ENCODE data around the gene NRP1.

The NRP1 gene

GRCh38 chr10:33215635-33216034 lies 118.8 kb downstream of the NRP1 start:
- Mint-ChIP-seq H3K27me3 (no peaks in the 10 kb centered on the region), H3K4me1 (ENCODE audit: low read depth) (no peaks in the 10 kb centered on the region), H3K27ac (no peak overlapping the region), H3K9me3 (no peaks in the 10 kb centered on the region), H3K4me3 (no peak overlapping the region), H3K36me3 (ENCODE audit: low read depth) (peaks cover 100% of the 10 kb centered on the region)
- intact Hi-C loops (cut with micrococcal nuclease): no loop called here

DNA sequence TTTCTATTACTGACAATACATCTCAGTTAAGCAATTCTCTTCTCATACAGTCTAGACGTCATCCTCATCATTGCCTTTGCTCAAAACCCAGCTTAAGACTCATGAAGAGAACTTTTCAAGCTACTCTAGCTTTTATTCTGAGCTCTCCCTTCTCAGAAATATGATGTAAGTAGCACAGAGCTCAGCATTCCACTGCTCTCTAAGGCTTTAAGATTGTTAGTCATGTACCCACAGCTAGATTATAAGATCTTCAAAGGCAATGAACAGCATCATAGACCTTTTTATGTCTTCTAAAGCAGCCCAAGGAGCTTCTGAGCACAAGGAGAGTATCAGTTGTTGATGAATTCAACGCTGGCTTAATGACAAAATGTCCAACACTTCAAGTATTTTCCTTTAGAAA lies 119.3 kb downstream of the NRP1 start:
- Mint-ChIP-seq H3K36me3 (ENCODE audit: low read depth) (peaks cover 100% of the 10 kb centered on the region), H3K9me3 (no peaks in the 10 kb centered on the region)

GRCh38 chr10:33214174-33214573 lies 120.3 kb downstream of the NRP1 start:
- no peak overlapping the region for H3K27ac Mint-ChIP-seq
- no peaks in the 10 kb centered on the region for H3K4me1 Mint-ChIP-seq (ENCODE audit: low read depth)
- intact Hi-C loops (cut with micrococcal nuclease): no loop called here
- H3K4me3 Mint-ChIP-seq: no peak overlapping the region
- peaks cover 100% of the 10 kb centered on the region for H3K36me3 Mint-ChIP-seq (ENCODE audit: low read depth)
- no peaks in the 10 kb centered on the region for H3K9me3 Mint-ChIP-seq
- no peaks in the 10 kb centered on the region for H3K27me3 Mint-ChIP-seq

More for the DNA sequence above, 119.3 kb downstream of the NRP1 start:
- Mint-ChIP-seq H3K4me3 (no peak overlapping the region), H3K27ac (no peak overlapping the region), H3K27me3 (no peaks in the 10 kb centered on the region), H3K4me1 (ENCODE audit: low read depth) (no peaks in the 10 kb centered on the region)
- intact Hi-C loops (cut with micrococcal nuclease): no loop called here

DNA sequence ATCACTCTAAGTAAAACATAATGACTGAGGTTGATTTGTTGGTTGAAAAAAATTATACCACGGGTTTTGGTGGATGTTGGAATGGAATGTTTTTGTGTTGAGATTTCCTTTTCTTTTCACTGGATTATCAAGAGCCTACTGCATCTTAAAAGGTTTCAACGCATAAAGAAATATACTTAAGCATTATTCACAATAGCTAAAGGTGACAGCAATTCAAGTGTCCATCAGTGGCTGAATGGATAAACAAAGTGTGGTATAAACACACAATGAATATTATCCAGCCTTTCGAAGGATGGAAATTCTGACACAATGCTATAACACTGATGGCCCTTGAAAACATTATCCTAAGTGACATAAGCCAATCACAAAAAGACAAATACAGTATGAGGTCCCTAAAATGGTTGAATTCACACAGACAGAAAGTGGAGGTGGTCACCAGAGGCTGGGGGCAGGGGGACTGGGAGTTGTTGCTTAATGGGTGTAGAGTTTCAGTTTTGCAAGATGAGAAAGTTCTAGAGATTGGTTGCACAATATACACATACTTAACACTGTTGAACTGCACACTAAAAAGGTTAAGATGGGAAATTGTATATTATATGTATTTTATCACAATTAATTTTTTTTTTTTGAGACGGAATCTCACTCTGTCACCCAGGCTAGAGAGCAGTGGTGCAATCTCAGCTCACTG lies 122.3 kb downstream of the NRP1 start:
- intact Hi-C loops (cut with micrococcal nuclease): no loop called here
- H3K27me3 Mint-ChIP-seq: no peaks in the 10 kb centered on the region

GRCh38 chr10:33211106-33211878 lies 123.2 kb downstream of the NRP1 start:
- Mint-ChIP-seq H3K27ac (no peak overlapping the region), H3K4me3 (no peak overlapping the region), H3K4me1 (ENCODE audit: low read depth) (no peaks in the 10 kb centered on the region), H3K36me3 (ENCODE audit: low read depth) (peaks cover 100% of the 10 kb centered on the region), H3K27me3 (no peaks in the 10 kb centered on the region), H3K9me3 (no peaks in the 10 kb centered on the region)
- intact Hi-C loops (cut with micrococcal nuclease): no loop called here

More for the DNA sequence above, 122.3 kb downstream of the NRP1 start:
- Mint-ChIP-seq H3K36me3 (ENCODE audit: low read depth) (peaks cover 100% of the 10 kb centered on the region), H3K4me1 (ENCODE audit: low read depth) (no peaks in the 10 kb centered on the region), H3K9me3 (no peaks in the 10 kb centered on the region), H3K4me3 (no peak overlapping the region), H3K27ac (no peak overlapping the region)

DNA sequence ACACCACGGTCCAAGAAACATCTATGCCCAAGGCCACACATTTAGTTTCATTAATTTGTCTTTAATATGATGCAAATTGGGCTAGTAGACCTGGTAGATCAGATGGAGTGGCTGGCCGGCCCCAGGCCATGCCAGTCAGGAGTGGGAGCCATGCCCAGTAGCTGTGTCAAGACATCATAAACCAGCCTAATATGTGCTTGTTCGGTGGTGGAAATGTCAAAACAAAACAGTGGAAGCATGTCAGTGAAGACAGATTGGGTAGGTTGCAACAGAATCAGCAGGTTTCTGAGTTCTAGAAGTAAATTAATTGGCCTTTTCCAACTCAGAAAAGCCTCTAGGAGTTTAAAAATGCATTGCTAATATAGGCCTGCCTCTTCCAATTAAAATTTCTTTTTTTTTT lies 124.7 kb downstream of the NRP1 start:
- no peak overlapping the region for H3K27ac Mint-ChIP-seq
- H3K9me3 Mint-ChIP-seq: no peaks in the 10 kb centered on the region
- H3K27me3 Mint-ChIP-seq: no peaks in the 10 kb centered on the region
- peaks cover 100% of the 10 kb centered on the region for H3K36me3 Mint-ChIP-seq (ENCODE audit: low read depth)
- intact Hi-C loops (cut with micrococcal nuclease): no loop called here
- no peak overlapping the region for H3K4me3 Mint-ChIP-seq
- H3K4me1 Mint-ChIP-seq (ENCODE audit: low read depth): no peaks in the 10 kb centered on the region

DNA sequence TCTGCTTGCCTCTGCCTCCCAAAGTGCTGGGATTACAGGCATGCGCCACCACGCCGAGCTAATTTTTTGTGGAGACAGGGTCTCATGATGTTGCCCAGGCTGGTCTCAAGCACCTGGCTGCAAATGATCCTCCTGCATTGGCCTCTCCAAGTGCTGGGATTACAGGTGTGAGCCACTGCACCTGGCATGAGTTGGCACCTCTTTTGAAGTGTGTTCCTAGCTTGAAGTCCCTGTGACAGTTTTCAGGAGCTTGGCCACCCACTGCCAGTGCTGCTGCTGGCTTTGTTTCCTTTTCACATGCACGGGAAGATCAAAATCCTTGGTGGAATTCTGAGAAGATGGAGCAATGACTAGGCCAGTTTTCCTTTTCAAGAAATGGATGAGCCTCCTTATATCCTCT lies 126.3 kb downstream of the NRP1 start:
- no peaks in the 10 kb centered on the region for H3K27me3 Mint-ChIP-seq
- H3K4me3 Mint-ChIP-seq: no peak overlapping the region
- no peaks in the 10 kb centered on the region for H3K4me1 Mint-ChIP-seq (ENCODE audit: low read depth)
- H3K36me3 Mint-ChIP-seq (ENCODE audit: low read depth): peaks cover 100% of the 10 kb centered on the region
- no peaks in the 10 kb centered on the region for H3K9me3 Mint-ChIP-seq
- intact Hi-C loops (cut with micrococcal nuclease): no loop called here
- no peak overlapping the region for H3K27ac Mint-ChIP-seq

GRCh38 chr10:33204031-33204430 lies 130.4 kb downstream of the NRP1 start:
- Mint-ChIP-seq H3K27ac (no peak overlapping the region), H3K4me1 (ENCODE audit: low read depth) (no peaks in the 10 kb centered on the region), H3K4me3 (no peak overlapping the region), H3K27me3 (no peaks in the 10 kb centered on the region), H3K9me3 (no peaks in the 10 kb centered on the region), H3K36me3 (ENCODE audit: low read depth) (peaks cover 100% of the 10 kb centered on the region)
- intact Hi-C loops (cut with micrococcal nuclease): no loop called here

DNA sequence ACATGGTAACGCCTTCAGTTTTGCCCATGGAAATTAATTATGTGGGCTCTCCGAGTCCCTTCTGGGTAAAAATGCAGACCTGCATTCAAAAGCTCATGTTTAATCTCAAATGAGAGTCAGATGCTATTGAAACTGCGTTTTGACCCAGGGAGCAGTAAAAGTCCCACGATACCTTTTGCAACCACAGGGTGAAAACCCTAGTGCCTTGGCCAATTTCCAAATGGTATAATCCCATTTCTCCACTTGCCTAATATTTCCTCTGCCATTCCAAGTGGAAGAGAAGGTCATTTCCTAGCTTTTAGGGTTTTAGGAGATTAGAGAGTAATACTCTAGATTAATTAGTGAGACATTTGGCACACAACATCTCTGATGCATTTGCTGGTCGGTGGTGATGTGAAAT lies 132.5 kb downstream of the NRP1 start:
- Mint-ChIP-seq H3K27me3 (no peaks in the 10 kb centered on the region), H3K4me1 (ENCODE audit: low read depth) (no peaks in the 10 kb centered on the region), H3K9me3 (no peaks in the 10 kb centered on the region), H3K27ac (no peak overlapping the region), H3K36me3 (ENCODE audit: low read depth) (peaks cover 100% of the 10 kb centered on the region), H3K4me3 (no peak overlapping the region)
- intact Hi-C loops (cut with micrococcal nuclease): no loop called here

GRCh38 chr10:33201056-33201780 lies 133.2 kb downstream of the NRP1 start:
- H3K4me3 Mint-ChIP-seq: no peak overlapping the region
- H3K27ac Mint-ChIP-seq: no peak overlapping the region
- no peaks in the 10 kb centered on the region for H3K9me3 Mint-ChIP-seq
- peaks cover 100% of the 10 kb centered on the region for H3K36me3 Mint-ChIP-seq (ENCODE audit: low read depth)
- intact Hi-C loops (cut with micrococcal nuclease): no loop called here
- no peaks in the 10 kb centered on the region for H3K4me1 Mint-ChIP-seq (ENCODE audit: low read depth)
- no peaks in the 10 kb centered on the region for H3K27me3 Mint-ChIP-seq

- Mint-ChIP-seq H3K27ac (no peak overlapping the region), H3K27me3 (no peaks in the 10 kb centered on the region), H3K4me1 (ENCODE audit: low read depth) (peaks cover under 1% of the 10 kb centered on the region), H3K4me3 (no peak overlapping the region), H3K9me3 (no peaks in the 10 kb centered on the region), H3K36me3 (ENCODE audit: low read depth) (peaks cover 100% of the 10 kb centered on the region)
- intact Hi-C loops (cut with micrococcal nuclease): no loop called here
Observed at GRCh38 chr10:33199731-33200232, 134.7 kb downstream of the NRP1 start.

DNA sequence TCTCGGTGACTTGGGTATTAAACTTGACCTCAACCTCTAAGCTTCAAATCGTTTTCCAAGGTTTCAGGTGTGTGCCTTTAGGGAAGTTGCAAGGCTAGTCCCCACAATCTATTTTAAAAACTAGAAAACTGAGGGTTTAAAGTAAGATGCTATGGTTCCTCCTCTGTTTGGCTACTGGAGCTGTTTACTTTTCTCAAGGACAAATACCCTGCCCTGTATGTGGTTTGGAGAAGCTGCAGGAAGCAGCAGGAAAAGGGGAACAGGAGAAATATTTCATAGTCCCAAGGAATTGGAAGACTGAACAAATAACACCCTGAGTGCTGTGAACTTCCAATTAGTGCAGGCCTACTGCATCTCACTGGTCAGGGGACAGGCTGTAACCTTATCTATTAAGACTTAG lies 135.9 kb downstream of the NRP1 start:
- Mint-ChIP-seq H3K9me3 (no peaks in the 10 kb centered on the region), H3K4me3 (no peak overlapping the region)
- intact Hi-C loops (cut with micrococcal nuclease): no loop called here

DNA sequence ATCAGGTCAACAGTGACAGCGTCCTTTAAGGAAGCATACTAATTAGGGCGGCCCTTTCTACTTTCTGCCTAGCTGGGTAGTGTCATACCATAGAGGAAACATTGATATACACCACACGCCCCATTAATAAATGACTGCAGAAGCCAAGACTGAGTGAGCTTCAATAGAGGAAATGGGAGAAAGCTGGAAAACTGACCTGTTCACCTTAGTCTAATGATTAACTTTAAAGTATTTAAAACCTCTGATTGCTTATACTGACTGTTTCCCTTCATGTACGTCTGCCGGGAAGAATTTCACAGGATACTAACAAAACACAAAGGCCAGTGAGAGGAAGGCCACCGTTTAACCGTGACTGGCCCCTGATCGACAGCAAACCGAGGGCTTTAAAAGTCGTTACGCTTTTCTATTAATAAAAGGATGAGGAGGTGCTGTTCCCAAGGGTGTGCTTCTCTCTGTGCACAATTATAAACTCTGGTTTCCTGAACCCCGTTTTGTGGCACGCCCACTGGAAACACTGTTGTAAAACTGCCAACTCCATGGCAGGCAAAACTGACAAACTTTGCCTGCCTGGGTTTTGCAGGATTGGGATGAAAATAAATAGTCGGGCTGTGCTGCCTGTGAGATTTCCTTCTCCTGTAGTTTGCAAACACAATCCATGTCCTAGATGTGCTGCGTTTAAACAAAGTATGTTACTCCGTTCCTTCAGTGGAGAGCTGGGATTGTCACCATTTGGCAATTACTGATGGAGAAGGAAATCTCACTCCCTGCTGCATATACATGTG lies 137.6 kb downstream of the NRP1 start:
- Mint-ChIP-seq H3K36me3 (ENCODE audit: low read depth) (peaks cover 98% of the 10 kb centered on the region), H3K27me3 (no peaks in the 10 kb centered on the region), H3K9me3 (no peaks in the 10 kb centered on the region), H3K4me3 (no peak overlapping the region), H3K27ac (no peak overlapping the region), H3K4me1 (ENCODE audit: low read depth) (peaks cover 6% of the 10 kb centered on the region)
- intact Hi-C loops (cut with micrococcal nuclease): no loop called here

More for the DNA sequence above, 135.9 kb downstream of the NRP1 start:
- peaks cover 6% of the 10 kb centered on the region for H3K4me1 Mint-ChIP-seq (ENCODE audit: low read depth)
- no peak overlapping the region for H3K27ac Mint-ChIP-seq
- H3K27me3 Mint-ChIP-seq: no peaks in the 10 kb centered on the region
- H3K36me3 Mint-ChIP-seq (ENCODE audit: low read depth): peaks cover 99% of the 10 kb centered on the region
